Liver (tissue), 9 donors: Measurements from ENCODE around the gene PREX1. TPM values are rescaled to one million over a fixed set of nuclear protein-coding genes. Genes with fewer than 3 reads are reported as not detected.

Source experiments
- DNase-seq: peaks from one replicate; pipeline ENCODE4 v3.0.0-alpha.2; 2017; ENCODE audit warnings: low spot score
- H3K27ac ChIP-seq, 2 donors: one replicate each; pipeline ENCODE4 v1.7.0; 2013; ENCODE audit warnings: inconsistent platforms in 2 of 2, low read length in 2 of 2, control low read depth in 1 of 2, low read depth in 1 of 2, mild to moderate bottlenecking in 1 of 2
- H3K27me3 ChIP-seq, 4 donors: one replicate each; pipeline versions ENCODE4 v1.6.1 to v1.7.0; 2013; ENCODE audit warnings: low read length in 3 of 4, inconsistent platforms in 1 of 4, mild to moderate bottlenecking in 1 of 4, moderate library complexity in 1 of 4; ENCODE audit not compliant: control insufficient read depth in 4 of 4, insufficient read depth in 4 of 4
- H3K36me3 ChIP-seq, 4 donors: one replicate each; pipeline versions ENCODE4 v1.6.1 to v1.7.0; 2013; ENCODE audit warnings: low read length in 3 of 4, mild to moderate bottlenecking in 3 of 4, low read depth in 1 of 4, moderate library complexity in 1 of 4; ENCODE audit not compliant: control insufficient read depth in 4 of 4, insufficient read depth in 3 of 4
- H3K4me1 ChIP-seq, 4 donors: one replicate each; pipeline versions ENCODE4 v1.6.1 to v1.7.0; 2013; ENCODE audit warnings: low read length in 3 of 4, mild to moderate bottlenecking in 3 of 4, moderate library complexity in 1 of 4; ENCODE audit not compliant: control insufficient read depth in 4 of 4, insufficient read depth in 4 of 4
- H3K4me3 ChIP-seq, 3 donors: one replicate each; pipeline versions ENCODE4 v1.6.1 to v1.7.0; 2013; ENCODE audit warnings: low read length in 3 of 3, control low read depth in 1 of 3, low read depth in 1 of 3, mild to moderate bottlenecking in 1 of 3
- H3K9ac ChIP-seq, 2 donors: one replicate each; pipeline ENCODE4 v1.7.0; 2013; ENCODE audit warnings: low read length in 2 of 2, mild to moderate bottlenecking in 2 of 2, moderate library complexity in 2 of 2, control low read depth in 1 of 2, low read depth in 1 of 2
- H3K9me3 ChIP-seq, 4 donors: one replicate each; pipeline versions ENCODE4 v1.6.1 to v1.7.0; 2013; ENCODE audit warnings: low read length in 3 of 4; ENCODE audit not compliant: control insufficient read depth in 4 of 4
- EGR1 ChIP-seq, 2 donors: IDR thresholded peaks; 2 replicates each; pipeline ENCODE4 v1.6.1; 2016 to 2018; ENCODE audit warnings: antibody characterized with exemption in 2 of 2, low read depth in 2 of 2
- FOXA1 ChIP-seq: IDR thresholded peaks from 2 replicates; pipeline ENCODE4 v1.6.1; 2016; ENCODE audit warnings: antibody characterized with exemption
- FOXA2 ChIP-seq: IDR thresholded peaks from 2 replicates; pipeline ENCODE4 v1.6.1; 2016; ENCODE audit warnings: antibody characterized with exemption
- GABPA ChIP-seq, 2 donors: IDR thresholded peaks in 1 of 2; conservative IDR thresholded peaks in 1 of 2; 2 replicates each; pipeline ENCODE4 v1.6.1; 2016; ENCODE audit warnings: antibody characterized with exemption in 2 of 2, mild to moderate bottlenecking in 1 of 2, moderate library complexity in 1 of 2
- HNF4A ChIP-seq, 2 donors: conservative IDR thresholded peaks; 2 replicates each; pipeline ENCODE4 v1.6.1; 2016; ENCODE audit warnings: antibody characterized with exemption in 2 of 2, mild to moderate bottlenecking in 2 of 2
- JUND ChIP-seq, 2 donors: IDR thresholded peaks; 2 replicates each; pipeline ENCODE4 v1.6.1; 2016; ENCODE audit warnings: antibody characterized with exemption in 2 of 2
- NR2F2 ChIP-seq: IDR thresholded peaks from 2 replicates; pipeline ENCODE4 v1.6.1; 2016; ENCODE audit warnings: antibody characterized with exemption
- RAD21 ChIP-seq, 2 donors: IDR thresholded peaks; 2 replicates each; pipeline ENCODE4 v1.6.1; 2016; ENCODE audit warnings: antibody characterized with exemption in 2 of 2, mild to moderate bottlenecking in 2 of 2
- RXRA ChIP-seq, 2 donors: IDR thresholded peaks; 2 replicates each; pipeline ENCODE4 v1.6.1; 2017 to 2018; ENCODE audit warnings: antibody characterized with exemption in 2 of 2, mild to moderate bottlenecking in 1 of 2
- SP1 ChIP-seq: IDR thresholded peaks from 2 replicates; pipeline ENCODE4 v1.6.1; 2018; ENCODE audit warnings: antibody characterized with exemption, mild to moderate bottlenecking
- TAF1 ChIP-seq: conservative IDR thresholded peaks from 2 replicates; pipeline ENCODE4 v1.6.1; 2016; ENCODE audit warnings: antibody characterized with exemption, mild to moderate bottlenecking
- YY1 ChIP-seq: IDR thresholded peaks from 2 replicates; pipeline ENCODE4 v1.6.1; 2016; ENCODE audit warnings: antibody characterized with exemption, mild to moderate bottlenecking
- WGBS: extraction: QIAGEN DNeasy Blood & Tissue Kit; methylation state at CpG from one replicate; pipeline ENCODE4 v1.1.7; 2013; 5-methylcytosine and 5-hydroxymethylcytosine counted together
- polyA plus RNA-seq, 2 donors: library from polyadenylated mRNA; stranded (reverse) in 1 of 2; unstranded in 1 of 2; fragments of 200-250 nt in 1 of 2; fragments of >200 nt in 1 of 2; fragmentation: Nextera tagmentation in 1 of 2; extraction: Ambion mirVana in 1 of 2; gene quantifications; one replicate each; pipeline versions ENCODE4 v1.2.1 to v1.2.3, GENCODE V29; 2013 to 2015
- total RNA-seq, 2 donors: library from RNA; depleted of rRNA; stranded (reverse); fragments of >200 nt; gene quantifications; one replicate each; pipeline ENCODE4 v1.2.3, GENCODE V29; 2014
- TF ChIP-seq, protein P1 (sequence below): IDR thresholded peaks from 2 replicates; pipeline ENCODE4 v1.6.1; 2016; ENCODE audit warnings: antibody characterized with exemption
- TF ChIP-seq, protein P2 (sequence below): IDR thresholded peaks from 2 replicates; pipeline ENCODE4 v1.6.1; 2016; ENCODE audit warnings: antibody characterized with exemption, mild to moderate bottlenecking
- TF ChIP-seq, protein P3 (sequence below): IDR thresholded peaks from 2 replicates; pipeline ENCODE4 v1.6.1; 2016; ENCODE audit warnings: antibody characterized with exemption
- TF ChIP-seq, protein P4 (sequence below): IDR thresholded peaks from 2 replicates; pipeline ENCODE4 v1.6.1; 2016; ENCODE audit warnings: antibody characterized with exemption
- TF ChIP-seq, protein P5 (sequence below): fragments of 150-350 bp; IDR thresholded peaks from 2 replicates; pipeline ENCODE4 v1.5.1; 2017; ENCODE audit warnings: improper control_type of control experiment, low read depth, low read length; ENCODE audit not compliant: missing input control
- donor health status: healthy.
- donor health status: healthy.
- donor health status: healthy.
- donor health status: healthy.
- donor health status: healthy.

The PREX1 gene
- total and polyA plus RNA-seq, 4 donors, result 2.2 to 18.0 (median 10.8) TPM

DNA sequence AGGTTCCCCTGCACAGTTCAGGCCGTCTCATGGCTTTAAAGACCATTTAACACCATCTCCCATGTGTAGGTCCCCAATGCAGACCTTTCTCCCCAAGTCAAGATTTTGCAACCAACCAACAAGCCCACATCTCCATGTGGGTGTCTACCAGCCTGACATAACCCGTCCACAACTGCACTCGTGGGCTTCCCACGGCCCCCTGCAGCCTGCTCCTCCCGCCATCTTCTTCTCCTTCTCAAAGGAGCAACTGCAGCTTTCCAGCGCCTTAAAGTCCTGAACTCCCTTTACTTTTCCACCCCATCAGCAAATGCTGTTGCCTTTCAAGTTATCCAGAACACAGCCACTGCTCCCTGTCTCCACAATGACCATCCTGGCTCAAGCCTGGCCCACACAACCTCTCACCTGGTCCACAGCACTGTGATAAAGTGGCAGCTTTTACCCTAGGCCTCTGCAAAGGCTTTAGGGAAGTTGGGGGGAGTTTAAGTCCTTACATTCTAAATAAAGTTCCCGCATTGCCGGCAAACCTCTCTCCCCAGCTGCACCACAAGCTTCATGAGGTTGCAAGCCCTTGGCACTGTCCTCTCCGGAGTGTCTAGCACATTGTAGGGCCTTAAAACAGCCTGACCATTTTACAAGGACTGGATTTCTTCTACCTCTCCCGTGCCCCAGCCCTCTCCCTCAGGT, 140.5 kb downstream of the PREX1 start:
- 93% methylated on average over 10 of the region's 10 CpGs for WGBS
- no peak overlapping the region for H3K9ac ChIP-seq
- no peaks in the 10 kb centered on the region for H3K36me3 ChIP-seq
- DNase-seq, result no peak
- no peak overlapping the region for H3K27ac ChIP-seq
- H3K4me1 ChIP-seq, result peaks cover 5 to 31% (median 17%) of the 10 kb centered on the region in 4 donors
- H3K27me3 ChIP-seq, result no peaks in the 10 kb centered on the region
- TF ChIP-seq RAD21 (IDR thresholded peaks at IDR 0.05) (no peak), HNF4A (conservative IDR thresholded peaks at IDR 0.05) (no peak), TAF1 (no peak), FOXA2 (no peak), EGR1 (IDR thresholded peaks at IDR 0.05; ENCODE audit: low read depth in 2 of 2) (no peak), RXRA (IDR thresholded peaks at IDR 0.05) (no peak), YY1 (no peak), GABPA (IDR thresholded peaks at IDR 0.05 in 1 of 2, conservative IDR thresholded peaks at IDR 0.05 in 1 of 2) (no peak), FOXA1 (no peak), JUND (IDR thresholded peaks at IDR 0.05) (no peak), NR2F2 (no peak), SP1 (no peak)
- TF ChIP-seq, protein P1, sequence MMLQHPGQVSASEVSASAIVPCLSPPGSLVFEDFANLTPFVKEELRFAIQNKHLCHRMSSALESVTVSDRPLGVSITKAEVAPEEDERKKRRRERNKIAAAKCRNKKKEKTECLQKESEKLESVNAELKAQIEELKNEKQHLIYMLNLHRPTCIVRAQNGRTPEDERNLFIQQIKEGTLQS, result no peak
- TF ChIP-seq, protein P2, sequence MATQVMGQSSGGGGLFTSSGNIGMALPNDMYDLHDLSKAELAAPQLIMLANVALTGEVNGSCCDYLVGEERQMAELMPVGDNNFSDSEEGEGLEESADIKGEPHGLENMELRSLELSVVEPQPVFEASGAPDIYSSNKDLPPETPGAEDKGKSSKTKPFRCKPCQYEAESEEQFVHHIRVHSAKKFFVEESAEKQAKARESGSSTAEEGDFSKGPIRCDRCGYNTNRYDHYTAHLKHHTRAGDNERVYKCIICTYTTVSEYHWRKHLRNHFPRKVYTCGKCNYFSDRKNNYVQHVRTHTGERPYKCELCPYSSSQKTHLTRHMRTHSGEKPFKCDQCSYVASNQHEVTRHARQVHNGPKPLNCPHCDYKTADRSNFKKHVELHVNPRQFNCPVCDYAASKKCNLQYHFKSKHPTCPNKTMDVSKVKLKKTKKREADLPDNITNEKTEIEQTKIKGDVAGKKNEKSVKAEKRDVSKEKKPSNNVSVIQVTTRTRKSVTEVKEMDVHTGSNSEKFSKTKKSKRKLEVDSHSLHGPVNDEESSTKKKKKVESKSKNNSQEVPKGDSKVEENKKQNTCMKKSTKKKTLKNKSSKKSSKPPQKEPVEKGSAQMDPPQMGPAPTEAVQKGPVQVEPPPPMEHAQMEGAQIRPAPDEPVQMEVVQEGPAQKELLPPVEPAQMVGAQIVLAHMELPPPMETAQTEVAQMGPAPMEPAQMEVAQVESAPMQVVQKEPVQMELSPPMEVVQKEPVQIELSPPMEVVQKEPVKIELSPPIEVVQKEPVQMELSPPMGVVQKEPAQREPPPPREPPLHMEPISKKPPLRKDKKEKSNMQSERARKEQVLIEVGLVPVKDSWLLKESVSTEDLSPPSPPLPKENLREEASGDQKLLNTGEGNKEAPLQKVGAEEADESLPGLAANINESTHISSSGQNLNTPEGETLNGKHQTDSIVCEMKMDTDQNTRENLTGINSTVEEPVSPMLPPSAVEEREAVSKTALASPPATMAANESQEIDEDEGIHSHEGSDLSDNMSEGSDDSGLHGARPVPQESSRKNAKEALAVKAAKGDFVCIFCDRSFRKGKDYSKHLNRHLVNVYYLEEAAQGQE, result no peak
- TF ChIP-seq, protein P3, sequence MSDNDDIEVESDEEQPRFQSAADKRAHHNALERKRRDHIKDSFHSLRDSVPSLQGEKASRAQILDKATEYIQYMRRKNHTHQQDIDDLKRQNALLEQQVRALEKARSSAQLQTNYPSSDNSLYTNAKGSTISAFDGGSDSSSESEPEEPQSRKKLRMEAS, result no peak
- TF ChIP-seq, protein P4, sequence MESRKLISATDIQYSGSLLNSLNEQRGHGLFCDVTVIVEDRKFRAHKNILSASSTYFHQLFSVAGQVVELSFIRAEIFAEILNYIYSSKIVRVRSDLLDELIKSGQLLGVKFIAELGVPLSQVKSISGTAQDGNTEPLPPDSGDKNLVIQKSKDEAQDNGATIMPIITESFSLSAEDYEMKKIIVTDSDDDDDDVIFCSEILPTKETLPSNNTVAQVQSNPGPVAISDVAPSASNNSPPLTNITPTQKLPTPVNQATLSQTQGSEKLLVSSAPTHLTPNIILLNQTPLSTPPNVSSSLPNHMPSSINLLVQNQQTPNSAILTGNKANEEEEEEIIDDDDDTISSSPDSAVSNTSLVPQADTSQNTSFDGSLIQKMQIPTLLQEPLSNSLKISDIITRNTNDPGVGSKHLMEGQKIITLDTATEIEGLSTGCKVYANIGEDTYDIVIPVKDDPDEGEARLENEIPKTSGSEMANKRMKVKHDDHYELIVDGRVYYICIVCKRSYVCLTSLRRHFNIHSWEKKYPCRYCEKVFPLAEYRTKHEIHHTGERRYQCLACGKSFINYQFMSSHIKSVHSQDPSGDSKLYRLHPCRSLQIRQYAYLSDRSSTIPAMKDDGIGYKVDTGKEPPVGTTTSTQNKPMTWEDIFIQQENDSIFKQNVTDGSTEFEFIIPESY, result no peak
- TF ChIP-seq, protein P5, sequence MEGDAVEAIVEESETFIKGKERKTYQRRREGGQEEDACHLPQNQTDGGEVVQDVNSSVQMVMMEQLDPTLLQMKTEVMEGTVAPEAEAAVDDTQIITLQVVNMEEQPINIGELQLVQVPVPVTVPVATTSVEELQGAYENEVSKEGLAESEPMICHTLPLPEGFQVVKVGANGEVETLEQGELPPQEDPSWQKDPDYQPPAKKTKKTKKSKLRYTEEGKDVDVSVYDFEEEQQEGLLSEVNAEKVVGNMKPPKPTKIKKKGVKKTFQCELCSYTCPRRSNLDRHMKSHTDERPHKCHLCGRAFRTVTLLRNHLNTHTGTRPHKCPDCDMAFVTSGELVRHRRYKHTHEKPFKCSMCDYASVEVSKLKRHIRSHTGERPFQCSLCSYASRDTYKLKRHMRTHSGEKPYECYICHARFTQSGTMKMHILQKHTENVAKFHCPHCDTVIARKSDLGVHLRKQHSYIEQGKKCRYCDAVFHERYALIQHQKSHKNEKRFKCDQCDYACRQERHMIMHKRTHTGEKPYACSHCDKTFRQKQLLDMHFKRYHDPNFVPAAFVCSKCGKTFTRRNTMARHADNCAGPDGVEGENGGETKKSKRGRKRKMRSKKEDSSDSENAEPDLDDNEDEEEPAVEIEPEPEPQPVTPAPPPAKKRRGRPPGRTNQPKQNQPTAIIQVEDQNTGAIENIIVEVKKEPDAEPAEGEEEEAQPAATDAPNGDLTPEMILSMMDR, result no peak
- no peaks in the 10 kb centered on the region for H3K9me3 ChIP-seq
- no peak overlapping the region for H3K4me3 ChIP-seq
